Nephron (organoid): ENCODE data around the gene PSRC1.

Experiments used
- H3K27ac Mint-ChIP-seq, 3 experiments: 2 replicates each; pipeline ENCODE4 v1.8.0; 2020; ENCODE audit warnings: mixed read lengths in 3 of 3, mild to moderate bottlenecking in 2 of 3, moderate library complexity in 1 of 3
- H3K27me3 Mint-ChIP-seq: 2 replicates; pipeline ENCODE4 v1.8.0; 2021; ENCODE audit warnings: low read depth, mild to moderate bottlenecking, moderate library complexity, mixed read lengths
- H3K36me3 Mint-ChIP-seq: 2 replicates; pipeline ENCODE4 v1.8.0; 2020; ENCODE audit warnings: low read depth, mixed read lengths
- H3K4me1 Mint-ChIP-seq: 2 replicates; pipeline ENCODE4 v1.8.0; 2020; ENCODE audit warnings: mixed read lengths
- H3K4me3 Mint-ChIP-seq, 3 experiments: 2 replicates each; pipeline ENCODE4 v1.8.0; 2020; ENCODE audit warnings: mild to moderate bottlenecking in 3 of 3, mixed read lengths in 3 of 3, moderate library complexity in 2 of 3
- H3K9me3 Mint-ChIP-seq: 2 replicates; pipeline ENCODE4 v1.8.0; 2020; ENCODE audit warnings: mixed read lengths
- TF ChIP-seq, protein P1 (sequence below), 3 experiments: fragments of 200-600 bp; sonication (generic); IDR thresholded peaks; one replicate each; pipeline ENCODE4 v1.5.0; 2021; ENCODE audit warnings: antibody characterized with exemption in 3 of 3; ENCODE audit not compliant: unreplicated experiment in 3 of 3

The PSRC1 gene

DNA sequence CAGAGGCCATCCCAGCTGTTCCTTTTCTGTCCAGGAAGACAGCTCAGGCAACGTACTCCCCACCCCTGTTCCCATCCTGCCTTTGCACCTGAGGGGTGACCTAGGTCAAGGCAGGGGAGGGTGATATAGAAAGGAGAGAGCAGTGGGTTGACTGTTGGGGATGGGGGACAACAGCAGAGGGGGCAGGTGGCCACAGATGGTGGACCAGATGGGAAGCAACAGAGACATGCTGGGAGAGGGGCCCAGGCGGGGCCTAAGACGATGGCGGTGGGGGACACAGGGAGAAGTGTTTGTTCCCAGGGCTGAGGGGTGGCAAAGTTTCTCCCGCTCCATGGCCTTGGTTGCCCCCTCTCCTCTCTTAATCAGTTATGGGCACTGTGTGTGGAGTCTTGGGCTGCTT, 27.3 kb downstream of the PSRC1 start:
- H3K27me3 Mint-ChIP-seq, result peaks cover 22% of the 10 kb centered on the region
- TF ChIP-seq, protein P1, sequence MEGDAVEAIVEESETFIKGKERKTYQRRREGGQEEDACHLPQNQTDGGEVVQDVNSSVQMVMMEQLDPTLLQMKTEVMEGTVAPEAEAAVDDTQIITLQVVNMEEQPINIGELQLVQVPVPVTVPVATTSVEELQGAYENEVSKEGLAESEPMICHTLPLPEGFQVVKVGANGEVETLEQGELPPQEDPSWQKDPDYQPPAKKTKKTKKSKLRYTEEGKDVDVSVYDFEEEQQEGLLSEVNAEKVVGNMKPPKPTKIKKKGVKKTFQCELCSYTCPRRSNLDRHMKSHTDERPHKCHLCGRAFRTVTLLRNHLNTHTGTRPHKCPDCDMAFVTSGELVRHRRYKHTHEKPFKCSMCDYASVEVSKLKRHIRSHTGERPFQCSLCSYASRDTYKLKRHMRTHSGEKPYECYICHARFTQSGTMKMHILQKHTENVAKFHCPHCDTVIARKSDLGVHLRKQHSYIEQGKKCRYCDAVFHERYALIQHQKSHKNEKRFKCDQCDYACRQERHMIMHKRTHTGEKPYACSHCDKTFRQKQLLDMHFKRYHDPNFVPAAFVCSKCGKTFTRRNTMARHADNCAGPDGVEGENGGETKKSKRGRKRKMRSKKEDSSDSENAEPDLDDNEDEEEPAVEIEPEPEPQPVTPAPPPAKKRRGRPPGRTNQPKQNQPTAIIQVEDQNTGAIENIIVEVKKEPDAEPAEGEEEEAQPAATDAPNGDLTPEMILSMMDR (IDR thresholded peaks at IDR 0.05; ENCODE audit: unreplicated experiment in 3 of 3), result no peak
- no peaks in the 10 kb centered on the region for H3K9me3 Mint-ChIP-seq
- H3K36me3 Mint-ChIP-seq, result peaks cover 13% of the 10 kb centered on the region
- H3K4me3 Mint-ChIP-seq, result peak overlapping the region in 1 of 3 experiments; percentile 70
- peak overlapping the region; percentile 88 to 98 (median 92) for H3K27ac Mint-ChIP-seq
- peaks cover 43% of the 10 kb centered on the region for H3K4me1 Mint-ChIP-seq

DNA sequence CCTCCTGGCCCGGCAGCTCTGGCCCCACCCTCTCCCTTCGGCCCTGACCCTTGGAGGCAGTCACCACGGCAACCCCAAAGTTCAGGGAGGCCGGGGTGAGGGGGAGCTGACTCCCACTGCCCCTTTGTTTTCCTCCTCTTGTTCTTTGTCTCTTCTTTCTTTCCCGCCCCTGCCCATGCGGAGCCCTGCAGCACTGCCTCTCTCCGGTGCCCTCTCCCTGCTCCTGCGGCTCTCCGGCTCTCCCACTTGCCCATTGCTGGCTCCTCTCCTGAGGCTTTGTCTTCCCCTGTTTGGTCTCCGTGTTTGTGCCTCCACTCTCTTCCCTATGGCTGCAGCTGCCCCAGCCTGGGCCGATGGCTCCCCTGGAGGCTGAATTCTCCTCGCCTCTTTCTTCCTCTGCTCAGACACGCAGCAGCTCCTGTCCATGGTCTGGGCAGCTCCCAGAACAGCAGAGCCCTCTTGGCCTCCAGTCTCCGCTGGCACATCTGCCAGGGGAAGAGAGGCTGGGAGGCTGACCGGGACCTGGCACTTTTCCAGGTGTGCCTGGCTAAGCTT, 27.8 kb downstream of the PSRC1 start:
- H3K4me1 Mint-ChIP-seq, result peaks cover 43% of the 10 kb centered on the region
- TF ChIP-seq, protein P1 (IDR thresholded peaks at IDR 0.05; ENCODE audit: unreplicated experiment in 3 of 3), result peak in 2 of 3 experiments; percentile 18 to 27
- H3K27me3 Mint-ChIP-seq, result peaks cover 22% of the 10 kb centered on the region
- H3K27ac Mint-ChIP-seq, result peak overlapping the region; percentile 88 to 98 (median 92)
- peaks cover 13% of the 10 kb centered on the region for H3K36me3 Mint-ChIP-seq
- H3K4me3 Mint-ChIP-seq, result peak overlapping the region; percentile 70 to 81 (median 75)
- H3K9me3 Mint-ChIP-seq, result no peaks in the 10 kb centered on the region

DNA sequence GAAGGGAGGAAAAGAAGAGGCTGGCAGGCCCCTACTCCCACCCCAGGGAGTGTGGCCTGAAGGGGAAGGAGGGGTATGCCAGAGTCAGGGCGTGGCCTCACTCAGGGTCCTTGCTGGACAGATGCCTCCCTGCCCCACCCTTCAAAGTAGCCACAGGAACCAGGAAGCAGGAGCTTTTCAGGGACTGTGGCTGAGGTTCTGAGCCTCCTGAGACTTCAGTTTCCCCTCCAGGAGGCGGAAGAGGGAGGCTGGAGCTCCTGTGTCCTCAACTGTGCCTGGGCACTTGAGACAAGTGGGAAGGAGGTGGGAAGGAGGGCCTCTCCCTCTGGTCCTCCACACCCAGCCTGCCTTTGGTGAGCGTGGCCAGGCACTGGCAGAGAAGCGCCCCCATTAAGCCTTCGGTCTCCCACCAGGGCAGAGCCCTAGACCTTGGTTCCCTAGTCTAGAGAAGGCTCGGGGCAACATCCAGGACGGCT, 28.3 kb downstream of the PSRC1 start:
- Mint-ChIP-seq H3K27ac (peak overlapping the region; percentile 88 to 99 (median 99)), H3K36me3 (peaks cover 13% of the 10 kb centered on the region), H3K27me3 (peaks cover 22% of the 10 kb centered on the region), H3K9me3 (no peaks in the 10 kb centered on the region), H3K4me1 (peaks cover 43% of the 10 kb centered on the region), H3K4me3 (peak overlapping the region; percentile 23 to 81 (median 78))
- TF ChIP-seq, protein P1 (IDR thresholded peaks at IDR 0.05; ENCODE audit: unreplicated experiment in 3 of 3), result no peak

DNA sequence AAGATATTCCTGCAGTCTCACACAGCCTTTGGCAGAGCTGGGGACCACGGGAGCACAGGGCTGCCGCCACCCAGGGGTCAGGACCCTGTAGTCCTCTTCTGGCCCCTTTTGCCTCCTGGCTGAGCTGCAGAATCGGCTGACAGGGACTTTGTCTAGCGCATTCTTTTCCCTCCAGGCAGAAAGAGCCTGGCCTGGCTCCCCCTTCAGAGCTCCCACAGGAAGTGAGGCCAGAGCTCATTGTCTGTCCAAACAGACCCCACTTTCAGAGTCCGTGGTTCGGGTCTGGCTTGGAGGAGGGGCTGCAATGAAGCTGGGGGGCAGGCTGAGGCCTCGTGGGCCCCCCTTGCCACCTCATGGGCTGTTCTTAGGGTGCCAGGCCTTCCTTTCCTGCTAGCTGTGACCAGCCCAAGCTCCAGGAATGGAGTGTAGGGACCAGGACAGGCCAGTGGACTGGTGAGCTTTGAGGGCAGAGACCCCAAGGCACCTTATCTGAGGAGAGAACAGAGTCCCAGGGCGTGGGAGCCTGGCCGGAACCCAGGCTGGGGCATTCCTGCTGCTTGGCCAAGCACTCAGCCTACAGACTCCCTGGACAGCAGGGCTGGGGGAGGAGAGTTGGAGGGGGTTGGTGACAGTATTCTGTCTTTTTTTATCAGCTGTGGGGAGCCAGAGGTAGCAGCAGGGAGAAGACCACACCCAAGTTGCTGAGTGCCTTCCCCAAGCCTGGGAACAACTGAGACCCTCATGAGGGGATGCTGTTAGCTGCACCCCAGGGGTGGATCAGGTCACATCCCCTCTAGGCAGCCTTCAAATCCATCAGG, 28.9 kb downstream of the PSRC1 start:
- peaks cover 13% of the 10 kb centered on the region for H3K36me3 Mint-ChIP-seq
- H3K27ac Mint-ChIP-seq, result peak overlapping the region; percentile 88 to 99 (median 99)
- TF ChIP-seq, protein P1 (IDR thresholded peaks at IDR 0.05; ENCODE audit: unreplicated experiment in 3 of 3), result no peak
- peaks cover 22% of the 10 kb centered on the region for H3K27me3 Mint-ChIP-seq
- no peaks in the 10 kb centered on the region for H3K9me3 Mint-ChIP-seq
- H3K4me1 Mint-ChIP-seq, result peaks cover 43% of the 10 kb centered on the region
- peak overlapping the region; percentile 23 to 78 (median 75) for H3K4me3 Mint-ChIP-seq

DNA sequence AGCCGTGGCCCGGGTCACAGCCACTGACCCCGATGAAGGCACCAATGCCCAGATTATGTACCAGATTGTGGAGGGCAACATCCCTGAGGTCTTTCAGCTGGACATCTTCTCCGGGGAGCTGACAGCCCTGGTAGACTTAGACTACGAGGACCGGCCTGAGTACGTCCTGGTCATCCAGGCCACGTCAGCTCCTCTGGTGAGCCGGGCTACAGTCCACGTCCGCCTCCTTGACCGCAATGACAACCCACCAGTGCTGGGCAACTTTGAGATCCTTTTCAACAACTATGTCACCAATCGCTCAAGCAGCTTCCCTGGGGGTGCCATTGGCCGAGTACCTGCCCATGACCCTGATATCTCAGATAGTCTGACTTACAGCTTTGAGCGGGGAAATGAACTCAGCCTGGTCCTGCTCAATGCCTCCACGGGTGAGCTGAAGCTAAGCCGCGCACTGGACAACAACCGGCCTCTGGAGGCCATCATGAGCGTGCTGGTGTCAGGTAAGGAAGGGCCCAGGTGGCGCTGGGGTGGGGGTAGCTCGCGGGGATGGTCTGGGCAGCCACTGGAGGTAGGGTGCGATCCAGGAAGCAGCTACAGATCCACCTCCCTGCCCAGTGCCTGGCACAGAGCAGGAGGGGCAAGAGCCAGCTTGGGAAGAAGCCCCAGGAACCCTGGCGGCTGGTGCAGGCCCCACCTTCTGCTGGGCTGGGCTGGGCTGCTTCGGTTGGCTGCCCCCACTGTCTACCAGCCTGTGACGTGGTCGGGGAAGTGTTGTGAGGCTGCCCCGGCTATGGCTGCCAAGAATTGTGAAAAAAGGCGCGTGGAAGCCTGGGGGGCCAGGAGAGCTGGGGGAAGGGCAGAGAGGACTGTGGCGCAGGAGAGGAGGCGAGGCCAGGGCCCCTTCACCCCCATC, 29.8 kb downstream of the PSRC1 start:
- TF ChIP-seq, protein P1 (IDR thresholded peaks at IDR 0.05; ENCODE audit: unreplicated experiment in 3 of 3), result no peak
- Mint-ChIP-seq H3K9me3 (no peaks in the 10 kb centered on the region), H3K27ac (peak overlapping the region; percentile 88 to 99 (median 99)), H3K36me3 (peaks cover 13% of the 10 kb centered on the region), H3K27me3 (peaks cover 22% of the 10 kb centered on the region), H3K4me1 (peaks cover 43% of the 10 kb centered on the region), H3K4me3 (peak overlapping the region; percentile 74 to 78 (median 75))
